ENCODE data around the gene COL18A1.

The COL18A1 gene

GRCh38 chr21:45401916-45402900 lies 2.8 kb upstream of the COL18A1 start:
- DNase-seq (ENCODE audit: low spot score) = no peak

GRCh38 chr21:45403133-45403824 lies 1.7 kb upstream of the COL18A1 start:
- DNase-seq (ENCODE audit: low spot score) = no peak

- peak; percentile 35 for DNase-seq (ENCODE audit: low spot score)
Observed at GRCh38 chr21:45403825-45404729, 888 bp upstream of the COL18A1 start.

GRCh38 chr21:45405271-45405818 lies 380 bp downstream of the COL18A1 start:
- peak; percentile 86 for DNase-seq (ENCODE audit: low spot score)

- DNase-seq (ENCODE audit: low spot score) = peak; percentile 32
Observed at GRCh38 chr21:45405819-45406762, 1.1 kb downstream of the COL18A1 start.

GRCh38 chr21:45406801-45407628 lies 2.0 kb downstream of the COL18A1 start:
- DNase-seq (ENCODE audit: low spot score) = no peak

- no peak for DNase-seq (ENCODE audit: low spot score)
Observed at GRCh38 chr21:45407629-45408247, 2.8 kb downstream of the COL18A1 start.

GRCh38 chr21:45408271-45408791 lies 3.4 kb downstream of the COL18A1 start:
- no peak for DNase-seq (ENCODE audit: low spot score)

GRCh38 chr21:45408801-45409261 lies 3.9 kb downstream of the COL18A1 start:
- no peak for DNase-seq (ENCODE audit: low spot score)

GRCh38 chr21:45409466-45410150 lies 4.6 kb downstream of the COL18A1 start:
- no peak for DNase-seq (ENCODE audit: low spot score)

GRCh38 chr21:45410151-45410864 lies 5.3 kb downstream of the COL18A1 start:
- DNase-seq (ENCODE audit: low spot score) = no peak

GRCh38 chr21:45410865-45411809 lies 6.2 kb downstream of the COL18A1 start:
- no peak for DNase-seq (ENCODE audit: low spot score)

- DNase-seq (ENCODE audit: low spot score) = no peak
Observed at GRCh38 chr21:45411810-45412206, 6.8 kb downstream of the COL18A1 start.

GRCh38 chr21:45412491-45412890 lies 7.5 kb downstream of the COL18A1 start:
- no peak for DNase-seq (ENCODE audit: low spot score)

GRCh38 chr21:45412909-45413611 lies 8.1 kb downstream of the COL18A1 start:
- DNase-seq (ENCODE audit: low spot score) = no peak

GRCh38 chr21:45413922-45414321 lies 9.0 kb downstream of the COL18A1 start:
- DNase-seq (ENCODE audit: low spot score) = no peak
